ENCODE measurements around the gene TBX18. TPM values are rescaled to one million over a fixed set of nuclear protein-coding genes. Genes with fewer than 3 reads are reported as not detected.

The TBX18 gene
- total and polyA plus RNA-seq, 9 of the 15 experiments (the other 6 are each of a cell fraction or from before 2014, with no cell fraction given): 4.0 to 36.1 (median 20.7) TPM

DNA sequence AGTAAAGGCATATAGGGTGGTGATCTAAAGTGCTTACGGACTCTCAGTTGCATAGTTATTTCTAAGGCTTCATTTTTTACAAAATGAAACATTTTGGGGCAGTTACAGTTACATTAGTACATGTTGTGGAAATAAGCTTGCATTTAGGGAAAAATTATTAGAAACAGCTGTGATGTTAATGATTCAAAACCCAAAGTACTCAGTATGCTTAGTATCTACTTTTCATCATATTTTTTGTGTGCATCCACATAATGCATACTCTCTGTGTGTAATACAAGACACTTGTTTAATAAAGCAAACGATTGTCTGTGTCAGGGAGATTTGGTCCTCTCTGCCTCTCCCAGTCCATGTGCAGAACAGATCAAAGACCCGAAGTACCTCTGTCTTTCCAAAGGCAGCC, 11.4 kb upstream of the TBX18 start (continued):
- TF ChIP-seq, protein P1, sequence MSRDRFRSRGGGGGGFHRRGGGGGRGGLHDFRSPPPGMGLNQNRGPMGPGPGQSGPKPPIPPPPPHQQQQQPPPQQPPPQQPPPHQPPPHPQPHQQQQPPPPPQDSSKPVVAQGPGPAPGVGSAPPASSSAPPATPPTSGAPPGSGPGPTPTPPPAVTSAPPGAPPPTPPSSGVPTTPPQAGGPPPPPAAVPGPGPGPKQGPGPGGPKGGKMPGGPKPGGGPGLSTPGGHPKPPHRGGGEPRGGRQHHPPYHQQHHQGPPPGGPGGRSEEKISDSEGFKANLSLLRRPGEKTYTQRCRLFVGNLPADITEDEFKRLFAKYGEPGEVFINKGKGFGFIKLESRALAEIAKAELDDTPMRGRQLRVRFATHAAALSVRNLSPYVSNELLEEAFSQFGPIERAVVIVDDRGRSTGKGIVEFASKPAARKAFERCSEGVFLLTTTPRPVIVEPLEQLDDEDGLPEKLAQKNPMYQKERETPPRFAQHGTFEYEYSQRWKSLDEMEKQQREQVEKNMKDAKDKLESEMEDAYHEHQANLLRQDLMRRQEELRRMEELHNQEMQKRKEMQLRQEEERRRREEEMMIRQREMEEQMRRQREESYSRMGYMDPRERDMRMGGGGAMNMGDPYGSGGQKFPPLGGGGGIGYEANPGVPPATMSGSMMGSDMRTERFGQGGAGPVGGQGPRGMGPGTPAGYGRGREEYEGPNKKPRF (IDR thresholded peaks at IDR 0.05; ENCODE audit: low read depth, low read length): no peak
- no peak for TF ChIP-seq GATAD2B (IDR thresholded peaks at IDR 0.05; ENCODE audit: borderline replicate concordance)
- no peak for TF ChIP-seq EZH2 (IDR thresholded peaks at IDR 0.05; ENCODE audit: borderline replicate concordance, low read depth, low read length)
- TF ChIP-seq, protein P2, sequence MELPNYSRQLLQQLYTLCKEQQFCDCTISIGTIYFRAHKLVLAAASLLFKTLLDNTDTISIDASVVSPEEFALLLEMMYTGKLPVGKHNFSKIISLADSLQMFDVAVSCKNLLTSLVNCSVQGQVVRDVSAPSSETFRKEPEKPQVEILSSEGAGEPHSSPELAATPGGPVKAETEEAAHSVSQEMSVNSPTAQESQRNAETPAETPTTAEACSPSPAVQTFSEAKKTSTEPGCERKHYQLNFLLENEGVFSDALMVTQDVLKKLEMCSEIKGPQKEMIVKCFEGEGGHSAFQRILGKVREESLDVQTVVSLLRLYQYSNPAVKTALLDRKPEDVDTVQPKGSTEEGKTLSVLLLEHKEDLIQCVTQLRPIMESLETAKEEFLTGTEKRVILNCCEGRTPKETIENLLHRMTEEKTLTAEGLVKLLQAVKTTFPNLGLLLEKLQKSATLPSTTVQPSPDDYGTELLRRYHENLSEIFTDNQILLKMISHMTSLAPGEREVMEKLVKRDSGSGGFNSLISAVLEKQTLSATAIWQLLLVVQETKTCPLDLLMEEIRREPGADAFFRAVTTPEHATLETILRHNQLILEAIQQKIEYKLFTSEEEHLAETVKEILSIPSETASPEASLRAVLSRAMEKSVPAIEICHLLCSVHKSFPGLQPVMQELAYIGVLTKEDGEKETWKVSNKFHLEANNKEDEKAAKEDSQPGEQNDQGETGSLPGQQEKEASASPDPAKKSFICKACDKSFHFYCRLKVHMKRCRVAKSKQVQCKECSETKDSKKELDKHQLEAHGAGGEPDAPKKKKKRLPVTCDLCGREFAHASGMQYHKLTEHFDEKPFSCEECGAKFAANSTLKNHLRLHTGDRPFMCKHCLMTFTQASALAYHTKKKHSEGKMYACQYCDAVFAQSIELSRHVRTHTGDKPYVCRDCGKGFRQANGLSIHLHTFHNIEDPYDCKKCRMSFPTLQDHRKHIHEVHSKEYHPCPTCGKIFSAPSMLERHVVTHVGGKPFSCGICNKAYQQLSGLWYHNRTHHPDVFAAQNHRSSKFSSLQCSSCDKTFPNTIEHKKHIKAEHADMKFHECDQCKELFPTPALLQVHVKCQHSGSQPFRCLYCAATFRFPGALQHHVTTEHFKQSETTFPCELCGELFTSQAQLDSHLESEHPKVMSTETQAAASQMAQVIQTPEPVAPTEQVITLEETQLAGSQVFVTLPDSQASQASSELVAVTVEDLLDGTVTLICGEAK (IDR thresholded peaks at IDR 0.05): no peak
- TF ChIP-seq, protein P2 (CRISPR knock-in tag; IDR thresholded peaks at IDR 0.05): no peak
- TF ChIP-seq, protein P3, sequence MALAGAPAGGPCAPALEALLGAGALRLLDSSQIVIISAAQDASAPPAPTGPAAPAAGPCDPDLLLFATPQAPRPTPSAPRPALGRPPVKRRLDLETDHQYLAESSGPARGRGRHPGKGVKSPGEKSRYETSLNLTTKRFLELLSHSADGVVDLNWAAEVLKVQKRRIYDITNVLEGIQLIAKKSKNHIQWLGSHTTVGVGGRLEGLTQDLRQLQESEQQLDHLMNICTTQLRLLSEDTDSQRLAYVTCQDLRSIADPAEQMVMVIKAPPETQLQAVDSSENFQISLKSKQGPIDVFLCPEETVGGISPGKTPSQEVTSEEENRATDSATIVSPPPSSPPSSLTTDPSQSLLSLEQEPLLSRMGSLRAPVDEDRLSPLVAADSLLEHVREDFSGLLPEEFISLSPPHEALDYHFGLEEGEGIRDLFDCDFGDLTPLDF (CRISPR knock-in tag; IDR thresholded peaks at IDR 0.05): no peak
- TF ChIP-seq, protein P4, sequence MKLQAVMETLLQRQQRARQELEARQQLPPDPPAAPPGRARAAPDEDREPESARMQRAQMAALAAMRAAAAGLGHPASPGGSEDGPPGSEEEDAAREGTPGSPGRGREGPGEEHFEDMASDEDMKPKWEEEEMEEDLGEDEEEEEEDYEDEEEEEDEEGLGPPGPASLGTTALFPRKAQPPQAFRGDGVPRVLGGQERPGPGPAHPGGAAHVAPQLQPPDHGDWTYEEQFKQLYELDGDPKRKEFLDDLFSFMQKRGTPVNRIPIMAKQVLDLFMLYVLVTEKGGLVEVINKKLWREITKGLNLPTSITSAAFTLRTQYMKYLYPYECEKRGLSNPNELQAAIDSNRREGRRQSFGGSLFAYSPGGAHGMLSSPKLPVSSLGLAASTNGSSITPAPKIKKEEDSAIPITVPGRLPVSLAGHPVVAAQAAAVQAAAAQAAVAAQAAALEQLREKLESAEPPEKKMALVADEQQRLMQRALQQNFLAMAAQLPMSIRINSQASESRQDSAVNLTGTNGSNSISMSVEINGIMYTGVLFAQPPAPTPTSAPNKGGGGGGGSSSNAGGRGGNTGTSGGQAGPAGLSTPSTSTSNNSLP (IDR thresholded peaks at IDR 0.05; ENCODE audit: borderline replicate concordance, low read depth, low read length): no peak
- no peak for TF ChIP-seq OTX1 (CRISPR knock-in tag; IDR thresholded peaks at IDR 0.05)
- TF ChIP-seq SIX5 (IDR thresholded peaks at IDR 0.05; ENCODE audit: borderline replicate concordance in 1 of 2, insufficient read depth in 1 of 2, low read depth in 1 of 2, low read length in 2 of 2): no peak
- TF ChIP-seq TAL1 (IDR thresholded peaks at IDR 0.05): no peak
- TF ChIP-seq TBP (optimal IDR thresholded peaks at IDR 0.05; ENCODE audit: low read depth, low read length): no peak
